ENCODE results near the gene TTBK2. TPM values are rescaled to one million over a fixed set of nuclear protein-coding genes. Genes with fewer than 3 reads are reported as not detected.
"Not testable (repeated sequence)": the region's sequence is repeated elsewhere in the genome, so short reads cannot be mapped to it uniquely, and the experiment has no call there.

The TTBK2 gene
- polyA plus RNA-seq, 3 donors, result 1.0 to 5.6 (median 3.5) TPM

DNA sequence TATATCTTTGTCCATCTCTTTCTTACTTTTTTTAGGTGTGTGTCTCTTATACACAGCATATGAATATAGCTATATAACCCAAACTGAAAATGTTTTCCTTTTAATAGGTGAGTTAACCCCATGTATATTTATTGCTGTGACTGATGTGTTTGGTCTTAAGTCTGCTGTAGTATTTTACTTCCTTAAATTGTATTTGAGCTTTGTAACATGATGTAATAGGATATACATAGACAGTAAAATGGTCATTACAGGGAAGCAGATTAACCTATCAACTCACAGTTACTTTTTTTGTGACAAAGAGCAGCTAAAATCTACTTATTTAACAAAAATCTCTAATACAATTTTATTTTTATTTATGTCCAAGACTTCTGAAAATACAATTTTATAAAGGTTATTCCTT, 131.9 kb downstream of the TTBK2 start:
- H3K27ac ChIP-seq (ENCODE audit: low read depth, low read length), result no peak overlapping the region

DNA sequence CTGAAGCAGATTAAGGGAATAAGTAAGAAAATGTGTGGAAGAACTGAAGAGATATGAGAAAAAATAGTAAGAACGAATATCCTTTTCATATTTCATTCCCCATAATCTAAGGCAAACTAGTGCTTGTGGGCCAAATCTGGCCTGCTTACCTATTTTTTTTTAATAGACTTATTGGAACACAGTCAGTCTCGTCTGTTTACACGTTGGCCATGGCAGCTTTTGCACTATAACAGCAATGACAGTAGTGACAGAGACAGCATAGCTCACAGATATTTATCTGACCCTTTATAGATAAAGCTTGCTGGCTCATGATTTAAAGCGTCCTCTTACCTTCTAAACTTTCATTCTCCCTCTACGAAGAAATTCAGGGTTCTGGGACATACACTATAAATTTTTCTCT, 133.6 kb downstream of the TTBK2 start:
- no peak overlapping the region for H3K27ac ChIP-seq (ENCODE audit: low read depth, low read length)
- 91 to 92% (median 92%) methylated on average over 5 of the region's 5 CpGs for WGBS, 3 donors

DNA sequence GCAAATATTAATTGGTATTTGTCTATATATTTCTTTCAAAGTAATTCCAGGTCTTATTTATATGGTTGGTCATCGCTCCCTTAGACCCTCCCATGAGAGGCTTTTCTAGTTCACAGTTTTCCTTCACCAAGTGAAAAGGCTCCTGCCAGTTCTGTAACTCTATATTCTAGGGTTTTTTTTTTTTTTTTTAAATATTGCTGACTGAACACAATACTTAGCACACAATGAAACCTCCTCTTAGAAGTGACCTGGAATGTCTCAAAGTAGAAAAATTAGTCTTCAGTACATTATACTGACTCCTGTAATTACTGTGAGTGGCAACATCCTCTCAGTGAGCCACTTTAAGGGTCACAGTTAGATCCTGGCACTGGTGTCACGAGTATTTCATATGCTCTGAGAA, 135.0 kb downstream of the TTBK2 start:
- 88 to 94% (median 94%) methylated on average over 2 of the region's 2 CpGs for WGBS, 3 donors
- H3K27ac ChIP-seq (ENCODE audit: low read depth, low read length), result no peak overlapping the region

DNA sequence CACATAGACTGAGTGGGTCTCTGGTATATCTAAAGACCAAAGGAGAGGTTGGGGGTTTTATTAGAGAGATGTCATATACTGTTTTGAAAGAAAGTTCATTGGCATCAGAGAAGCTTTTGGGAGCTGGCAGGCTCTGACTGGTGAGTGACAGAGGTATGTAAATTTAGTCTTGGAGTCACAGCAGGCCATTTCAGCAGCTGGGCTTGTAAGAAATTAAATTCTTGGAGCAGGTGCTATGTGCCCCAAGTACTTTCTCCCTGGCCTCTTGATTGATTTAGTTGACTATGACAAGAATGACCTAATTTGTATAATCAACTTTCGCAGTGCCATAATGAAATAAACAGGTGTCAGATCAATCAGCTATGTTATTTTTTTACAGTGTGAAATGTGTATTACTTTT, 135.9 kb downstream of the TTBK2 start:
- H3K27ac ChIP-seq (ENCODE audit: low read depth, low read length), result no peak overlapping the region
- 75 to 95% (median 94%) methylated on average over 1 of the region's 1 CpG for WGBS, 3 donors

DNA sequence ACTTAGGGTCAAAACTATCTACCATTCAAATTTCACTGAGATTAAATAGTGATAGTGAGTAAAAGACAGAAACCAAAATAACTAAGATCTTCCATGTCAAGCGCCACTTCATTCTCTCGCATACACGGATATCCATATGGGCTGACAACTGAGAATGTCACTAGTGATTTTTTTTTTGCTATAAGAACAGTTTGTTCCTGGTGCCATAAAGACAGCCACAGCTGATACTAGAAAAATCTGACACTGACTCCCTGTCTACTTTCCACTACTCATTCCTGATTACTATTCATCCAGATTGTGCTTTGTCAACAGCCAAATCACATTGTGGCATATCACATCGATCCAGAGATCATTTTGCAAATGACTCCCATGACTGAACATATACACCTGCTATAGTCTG, 137.9 kb downstream of the TTBK2 start:
- WGBS, 3 donors, result 95 to 98% (median 97%) methylated on average over 4 of the region's 4 CpGs
- H3K27ac ChIP-seq (ENCODE audit: low read depth, low read length), result no peak overlapping the region

DNA sequence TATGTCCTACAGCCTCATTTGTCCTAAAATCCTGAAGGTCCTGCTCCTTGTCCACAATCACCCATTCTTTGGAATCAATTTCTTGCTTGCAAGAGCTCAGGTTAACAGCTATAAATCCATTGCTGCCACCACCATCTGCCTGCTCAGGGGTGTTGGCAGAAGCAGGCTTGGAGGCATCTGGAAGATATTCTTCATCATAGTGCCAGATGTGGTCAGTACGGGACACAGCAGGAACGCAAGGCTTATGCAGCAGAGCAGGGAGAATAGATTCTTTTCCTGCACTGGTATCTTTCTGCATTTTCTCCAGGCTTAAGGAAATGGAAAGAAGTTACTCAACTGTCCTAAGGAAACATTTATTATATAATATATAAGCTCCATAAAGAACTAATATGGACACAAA, 145.2 kb downstream of the TTBK2 start:
- WGBS, 3 donors, result 87 to 93% (median 91%) methylated on average over 2 of the region's 2 CpGs
- no peak overlapping the region for H3K27ac ChIP-seq (ENCODE audit: low read depth, low read length)

DNA sequence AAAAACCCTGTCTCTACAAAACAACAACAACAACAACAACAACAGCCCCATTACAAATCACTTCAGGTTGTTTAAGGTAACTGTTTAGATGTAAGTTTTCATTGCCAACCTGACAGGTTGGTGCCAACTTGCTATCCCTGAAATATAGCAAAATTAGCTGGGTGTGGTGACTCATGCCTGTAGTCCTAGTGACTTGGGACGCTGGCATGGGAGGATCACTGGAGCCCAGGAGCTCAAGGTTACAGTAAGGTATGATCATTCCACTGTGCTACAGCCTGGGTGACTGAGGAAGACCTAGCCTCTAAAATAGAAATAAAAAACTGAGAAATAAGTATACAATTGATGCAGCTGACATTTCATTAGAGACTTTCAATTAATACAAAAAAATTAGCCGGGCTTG, 147.7 kb downstream of the TTBK2 start:
- WGBS, 3 donors, result 94 to 100% (median 95%) methylated on average over 2 of the region's 2 CpGs
- H3K27ac ChIP-seq (ENCODE audit: low read depth, low read length), result no peak overlapping the region

DNA sequence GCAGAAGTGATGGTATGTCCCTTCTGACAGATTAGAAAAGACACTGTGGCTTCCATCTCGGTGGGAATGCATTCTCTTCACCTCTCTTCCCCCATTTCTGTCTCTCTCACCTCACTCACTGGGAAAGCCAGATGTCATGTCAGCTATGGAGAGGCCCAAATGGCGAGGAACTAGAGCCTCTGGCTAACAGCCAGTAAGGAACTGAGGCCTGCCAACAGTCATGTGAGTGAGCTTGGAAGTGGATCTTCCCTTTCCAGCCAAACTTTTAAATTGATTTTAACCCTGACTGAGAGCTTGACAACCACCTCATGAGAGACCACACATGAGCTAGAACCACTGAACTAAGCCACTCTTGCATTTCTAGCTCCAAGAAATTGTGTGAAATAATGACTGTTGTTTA, 148.4 kb downstream of the TTBK2 start:
- WGBS, 3 donors, result 48 to 65% (median 49%) methylated on average over 2 of the region's 2 CpGs
- no peak overlapping the region for H3K27ac ChIP-seq (ENCODE audit: low read depth, low read length)

DNA sequence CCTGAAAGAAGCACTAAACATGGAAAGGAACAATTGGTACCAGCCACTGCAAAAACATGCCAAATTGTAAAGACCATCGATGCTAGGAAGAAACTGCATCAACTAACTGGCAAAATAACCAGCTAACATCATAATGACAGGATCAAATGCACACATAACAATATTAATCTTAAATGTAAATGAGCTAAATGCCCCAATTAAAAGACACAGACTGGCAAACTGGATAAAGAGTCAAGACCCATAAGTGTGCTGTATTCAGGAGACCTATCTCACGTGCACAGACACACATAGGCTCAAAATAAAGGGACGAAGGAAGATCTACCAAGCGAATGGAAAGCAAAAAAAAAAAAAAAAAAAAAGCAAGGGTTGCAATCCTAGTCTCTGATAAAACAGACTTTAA, 154.5 kb downstream of the TTBK2 start:
- WGBS, 3 donors, result 96 to 98% (median 98%) methylated on average over 4 of the region's 4 CpGs
- H3K27ac ChIP-seq (ENCODE audit: low read depth, low read length), result not testable (repeated sequence)

DNA sequence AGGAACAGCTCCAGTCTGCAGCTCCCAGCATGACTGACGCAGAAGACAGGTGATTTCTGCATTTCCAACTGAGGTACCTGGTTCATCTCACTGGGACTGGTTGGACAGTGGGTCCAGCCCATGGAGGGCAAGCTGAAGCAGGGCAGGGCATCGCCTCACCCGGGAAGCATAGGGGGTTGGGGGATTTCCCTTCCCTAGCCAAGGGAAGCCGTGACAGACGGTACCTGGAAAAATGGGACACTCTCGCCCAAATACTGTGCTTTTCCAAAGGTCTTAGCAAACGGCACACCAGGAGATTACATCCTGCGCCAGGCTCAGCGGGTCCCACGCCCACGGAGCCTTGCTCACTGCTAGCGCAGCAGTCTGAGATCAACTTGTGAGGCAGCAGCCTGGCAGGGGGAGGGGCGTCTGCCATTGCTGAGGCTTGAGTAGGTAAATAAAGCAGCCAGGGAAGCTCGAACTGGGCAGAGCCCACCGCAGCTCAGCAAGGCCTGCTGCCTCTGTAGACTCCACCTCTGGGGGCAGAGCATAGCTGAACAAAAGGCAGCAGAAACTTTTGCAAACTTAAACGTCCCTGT, 156.3 kb downstream of the TTBK2 start:
- H3K27ac ChIP-seq (ENCODE audit: low read depth, low read length), result not testable (repeated sequence)
- 80 to 89% (median 86%) methylated on average over 16 of the region's 16 CpGs for WGBS, 3 donors

DNA sequence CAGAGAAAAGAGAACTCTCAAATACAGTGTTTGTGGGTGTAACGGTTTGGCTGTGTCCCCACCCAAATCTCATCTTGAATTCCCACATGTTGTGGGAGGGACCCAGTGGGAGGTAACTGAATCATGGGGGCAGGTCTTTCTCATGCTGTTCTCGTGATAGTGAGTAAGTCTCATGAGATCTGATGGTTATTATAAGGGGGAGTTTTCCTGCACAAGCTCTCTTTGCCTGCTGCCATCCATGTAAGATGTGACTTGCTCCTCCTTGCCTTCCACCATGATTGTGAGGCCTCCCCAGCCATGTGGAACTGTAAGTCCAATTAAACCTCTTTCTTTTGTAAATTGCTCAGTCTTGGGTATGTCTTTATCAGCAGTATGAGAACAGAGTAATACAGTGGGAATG, 158.8 kb downstream of the TTBK2 start:
- 85 to 95% (median 91%) methylated on average over 2 of the region's 2 CpGs for WGBS, 3 donors
- H3K27ac ChIP-seq (ENCODE audit: low read depth, low read length), result not testable (repeated sequence)

DNA sequence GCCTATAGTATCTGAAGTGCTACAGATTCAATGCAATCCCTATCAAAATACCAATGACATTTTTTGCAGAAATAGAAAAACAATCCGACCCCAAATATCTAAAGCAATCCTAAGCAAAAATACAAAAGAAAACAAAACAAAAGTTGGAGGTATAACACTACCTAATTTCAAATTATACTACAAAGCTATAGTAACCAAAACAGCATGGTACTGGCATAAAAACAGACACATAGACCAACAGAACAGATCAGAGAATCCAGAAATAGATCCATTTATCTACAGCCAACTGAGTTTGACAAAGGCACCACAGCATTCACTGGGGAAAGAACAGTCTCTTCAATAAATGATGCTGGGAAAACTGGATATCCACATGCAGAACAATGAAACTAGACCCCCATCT, 159.8 kb downstream of the TTBK2 start:
- WGBS, 3 donors, result 90 to 96% (median 93%) methylated on average over 1 of the region's 1 CpG
- no peak overlapping the region for H3K27ac ChIP-seq (ENCODE audit: low read depth, low read length)

DNA sequence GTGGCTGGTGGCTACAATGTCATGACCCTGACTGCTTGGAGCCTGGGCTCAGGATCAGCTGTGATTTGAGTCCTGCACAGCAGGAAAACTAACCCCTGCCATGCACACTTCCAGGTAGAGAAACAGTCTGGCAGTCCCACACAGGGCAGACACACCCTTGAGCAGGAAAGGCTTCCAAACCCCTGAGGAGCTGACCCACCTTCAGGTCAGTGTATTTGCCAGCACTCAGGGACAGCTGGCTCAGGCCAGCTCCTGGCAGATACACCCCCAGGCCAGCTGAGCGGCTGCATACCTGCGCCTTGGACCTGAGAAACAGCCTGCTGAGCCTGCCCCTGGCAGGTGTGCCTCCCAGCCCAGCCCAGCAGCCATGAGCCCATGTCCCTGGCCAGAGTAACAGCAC, 161.5 kb downstream of the TTBK2 start:
- no peak overlapping the region for H3K27ac ChIP-seq (ENCODE audit: low read depth, low read length)
- WGBS, 3 donors, result 98 to 100% (median 100%) methylated on average over 2 of the region's 2 CpGs

DNA sequence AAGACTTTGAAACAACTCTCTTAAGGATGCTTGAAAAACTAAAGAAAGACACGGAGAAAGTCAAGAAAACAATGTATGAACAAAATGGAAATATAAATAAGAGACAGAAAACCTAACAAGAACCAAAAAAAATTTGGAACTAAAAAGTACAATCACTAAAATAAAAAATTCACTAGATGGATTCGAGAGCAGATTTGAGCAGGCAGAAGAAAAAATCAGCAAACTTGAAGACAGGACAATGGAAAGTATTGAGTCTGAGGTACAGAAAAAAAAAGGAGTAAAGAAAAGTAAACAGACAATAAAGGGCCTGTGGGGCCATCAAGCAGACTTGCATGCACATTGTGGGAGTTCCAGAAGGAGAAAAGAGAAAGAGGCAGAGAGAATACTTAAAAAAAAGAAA, 170.3 kb downstream of the TTBK2 start:
- 97 to 100% (median 97%) methylated on average over 2 of the region's 2 CpGs for WGBS, 3 donors

DNA sequence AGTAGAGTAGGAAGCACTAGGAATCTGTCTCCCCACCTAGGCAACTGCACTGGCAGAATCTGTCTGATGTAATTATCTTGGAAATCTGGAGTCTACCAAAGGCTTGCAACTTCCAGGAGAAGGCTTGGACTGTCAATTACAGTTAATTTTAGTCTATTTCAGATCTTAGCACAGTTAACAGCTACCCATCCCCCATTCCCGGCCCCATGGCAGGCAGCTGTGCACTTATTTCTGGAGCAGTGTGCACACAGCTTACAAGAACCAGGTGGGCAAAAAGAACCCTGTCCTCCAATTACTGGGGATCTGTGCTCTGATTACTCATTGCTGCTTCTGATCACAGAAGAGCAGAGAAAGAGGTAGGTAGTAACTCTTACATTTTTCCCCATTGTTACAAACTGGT, 171.3 kb downstream of the TTBK2 start:
- 93 to 95% (median 95%) methylated on average over 1 of the region's 1 CpG for WGBS, 3 donors
- no peak overlapping the region for H3K27ac ChIP-seq (ENCODE audit: low read depth, low read length)

More for the DNA sequence above, 170.3 kb downstream of the TTBK2 start:
- H3K27ac ChIP-seq (ENCODE audit: low read depth, low read length), result no peak overlapping the region

DNA sequence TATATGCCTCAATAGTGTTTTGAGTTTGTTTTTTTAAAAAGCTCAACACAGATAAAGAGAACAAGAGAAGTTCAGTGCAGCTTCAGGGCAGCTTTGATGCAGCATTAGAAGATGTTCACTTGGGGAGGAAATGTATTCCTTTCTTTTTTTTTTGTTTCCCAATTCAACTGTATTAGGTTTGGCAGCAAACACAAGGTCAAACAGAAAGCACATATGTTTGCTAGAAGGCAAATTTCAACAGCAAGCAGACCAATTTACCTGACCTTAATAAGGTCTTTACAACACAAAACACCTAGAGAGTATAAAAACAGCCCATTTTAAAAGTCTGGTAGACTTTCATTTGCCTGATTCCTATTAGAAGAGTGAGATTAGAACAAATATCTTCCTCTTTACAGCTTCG, 176.4 kb downstream of the TTBK2 start:
- WGBS, 3 donors, result 81 to 97% (median 97%) methylated on average over 1 of the region's 1 CpG
- no peak overlapping the region for H3K27ac ChIP-seq (ENCODE audit: low read depth, low read length)

DNA sequence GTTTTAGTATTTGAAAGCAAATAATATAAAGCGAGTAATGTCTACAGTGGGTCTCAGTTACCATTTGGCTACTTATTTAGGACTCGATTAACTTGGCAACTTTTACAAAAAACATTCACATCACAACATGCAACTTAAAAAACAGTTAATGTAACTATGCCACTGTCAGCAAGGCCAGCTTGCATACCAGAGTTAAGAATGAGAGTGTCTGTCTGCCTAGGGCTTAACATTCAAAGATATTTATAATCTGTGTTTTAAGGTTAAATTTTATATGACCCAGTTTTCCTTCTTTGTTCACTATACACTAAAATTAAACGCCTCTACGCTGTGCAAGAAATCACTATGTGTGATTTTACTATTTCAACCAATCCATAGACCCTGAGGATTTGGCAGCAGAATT, 178.4 kb downstream of the TTBK2 start:
- H3K27ac ChIP-seq (ENCODE audit: low read depth, low read length), result no peak overlapping the region
- 93 to 95% (median 94%) methylated on average over 4 of the region's 4 CpGs for WGBS, 3 donors

DNA sequence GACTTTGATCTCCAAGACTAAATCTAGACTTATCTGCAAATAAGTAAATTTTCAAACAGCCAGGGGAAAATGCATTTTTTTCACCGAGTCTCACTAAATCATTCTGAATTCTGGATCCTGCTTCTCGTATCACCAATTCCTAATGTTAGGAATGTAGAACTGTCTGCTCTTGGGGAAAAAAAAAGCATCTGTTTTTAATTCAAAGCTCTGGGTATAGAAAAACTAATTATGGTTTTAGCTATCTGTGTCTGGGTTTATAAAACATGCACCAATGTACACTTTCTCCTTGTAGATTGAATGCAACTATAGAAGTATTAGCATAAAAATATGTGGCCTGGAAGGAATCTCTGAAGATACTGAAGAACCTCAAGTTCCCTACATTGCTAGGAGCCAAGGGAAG, 178.9 kb downstream of the TTBK2 start:
- WGBS, 3 donors, result 76 to 88% (median 86%) methylated on average over 2 of the region's 2 CpGs
- no peak overlapping the region for H3K27ac ChIP-seq (ENCODE audit: low read depth, low read length)

DNA sequence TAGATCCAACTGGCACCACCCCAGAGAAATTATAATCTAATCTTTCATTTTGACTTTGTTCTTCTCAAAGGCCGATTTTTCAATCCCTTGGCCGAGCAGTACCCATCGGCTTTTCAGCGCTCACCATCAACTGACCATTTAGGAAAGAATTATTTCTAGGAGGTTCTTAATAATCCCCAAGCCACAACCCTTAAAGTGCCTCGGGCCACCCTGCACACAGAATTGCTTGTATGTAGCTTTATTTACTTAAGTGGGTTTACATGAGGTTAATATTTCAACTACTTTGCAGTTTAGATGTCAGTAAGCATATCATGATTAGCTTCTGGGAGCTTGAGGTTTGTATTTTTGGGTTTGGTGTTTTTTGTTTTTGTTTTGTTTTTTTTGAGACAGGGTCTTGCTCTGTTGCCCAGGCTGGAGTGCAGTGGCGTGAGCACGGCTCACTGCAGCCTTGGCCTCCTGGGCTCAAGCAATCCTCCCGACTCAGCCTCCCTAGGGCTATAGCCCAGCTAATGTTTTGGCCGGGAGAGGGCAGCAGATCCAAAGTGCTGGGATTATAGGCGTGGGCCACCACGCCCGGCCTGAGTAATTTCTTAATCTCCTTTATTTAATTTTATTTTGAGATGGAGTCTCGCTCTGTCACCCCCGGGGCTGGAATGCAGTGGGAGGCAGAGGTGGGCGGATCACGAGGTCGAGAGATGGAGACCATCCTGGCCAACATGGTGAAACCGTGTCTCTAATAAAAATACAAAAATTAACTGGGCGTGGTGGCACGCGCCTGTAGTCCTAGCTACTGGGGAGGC, 182.8 kb downstream of the TTBK2 start:
- 71 to 83% (median 75%) methylated on average over 21 of the region's 21 CpGs for WGBS, 3 donors
- H3K27ac ChIP-seq (ENCODE audit: low read depth, low read length), result no peak overlapping the region

DNA sequence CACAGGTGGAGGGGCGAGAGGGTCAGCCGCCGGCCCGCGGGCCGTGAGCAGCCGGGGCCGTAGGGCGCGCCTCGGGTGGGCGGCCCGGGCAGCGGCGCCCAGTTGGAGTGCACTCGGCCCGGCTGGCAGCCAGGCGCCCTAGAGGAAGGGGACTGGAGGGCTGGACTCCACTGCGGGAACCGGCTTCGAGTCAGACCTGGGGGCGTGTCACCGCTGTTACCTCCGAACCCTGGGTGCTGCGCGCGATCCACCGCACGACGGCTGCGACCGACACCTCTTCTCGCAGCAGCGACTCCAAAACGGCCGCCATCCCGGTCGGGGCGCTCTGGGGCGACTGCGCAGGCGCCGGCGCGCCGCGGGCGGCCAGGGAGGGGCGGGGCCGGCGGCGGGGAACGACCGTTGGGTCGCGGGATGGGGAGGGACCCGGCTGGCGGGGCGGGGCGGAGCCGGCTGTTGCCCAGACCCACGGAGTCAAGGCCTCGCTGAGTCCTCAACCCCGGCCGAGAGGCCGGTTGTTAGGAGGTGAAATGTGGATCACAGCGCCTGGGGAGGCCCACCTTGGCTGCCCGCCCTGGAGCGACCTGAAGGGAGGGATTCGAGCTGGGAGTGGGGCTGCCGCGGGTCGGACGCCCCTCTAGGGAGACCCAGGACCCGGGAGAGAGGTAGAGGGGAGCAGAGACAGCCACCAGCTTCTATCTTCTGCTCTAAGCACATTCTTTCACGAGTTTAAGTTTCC, 183.6 kb downstream of the TTBK2 start, which contains the start of gene CDAN1:
Gene CDAN1 (minus strand): TSS at position 336 of the 736 bp plus-strand sequence. CDS start 26 bp downstream, at position 310.
- H3K27ac ChIP-seq (ENCODE audit: low read depth, low read length), result no peak within 1 kb of the TSS
- 0 to 1% (median 1%) methylated on average over 62 to 76 of the region's 76 CpGs for WGBS, 3 donors
